OCI-LY7 (cell line): ENCODE results near the gene IL15RA. TPM values are rescaled to one million over a fixed set of nuclear protein-coding genes. Genes with fewer than 3 reads are reported as not detected.
A peak's percentile ranks its signal among the peaks of the same experiment; 100 is the strongest.

ENCODE experiments used
- BruUV-seq: library from RNA; stranded (reverse); fragments of 400-500 nt; replicated peaks from 2 replicates; lab custom pipeline; 2021; lab: Mats Ljungman, UMichigan
- CTCF ChIA-PET: fragments of 300-600 bp; sonication (Branson Sonifier 250); formaldehyde crosslinking; loops from one replicate; lab custom pipeline; 2022; ENCODE audit warnings: antibody characterized with exemption; ENCODE audit not compliant: unreplicated experiment; lab: Charles Lee
- POLR2A ChIA-PET: fragments of 300-600 bp; sonication (Branson Sonifier 250); formaldehyde crosslinking; loops from one replicate; lab custom pipeline; 2022; ENCODE audit warnings: antibody characterized with exemption; lab: Charles Lee
- DNase-seq: peaks from one replicate; pipeline ENCODE4 v3.0.0-alpha.2; 2015; ENCODE audit warnings: low spot score
- H2AFZ ChIP-seq: fragments of 200-600 bp; sonication (generic), shearing (Covaris generic); 2 replicates; pipeline ENCODE4 v1.6.1; 2014; ENCODE audit warnings: mild to moderate bottlenecking, antibody characterized with exemption, low read length, moderate library complexity
- H3K27ac ChIP-seq: fragments of 200-600 bp; sonication (generic); 2 replicates; pipeline ENCODE4 v1.5.1; 2014; ENCODE audit warnings: mixed run types, low read depth, mild to moderate bottlenecking, moderate library complexity, low read length, inconsistent platforms; ENCODE audit not compliant: poor library complexity, severe bottlenecking
- H3K36me3 ChIP-seq: fragments of 200-600 bp; sonication (generic); 2 replicates; pipeline ENCODE4 v1.6.1; 2014; ENCODE audit warnings: mild to moderate bottlenecking, antibody characterized with exemption, low read length, moderate library complexity, mixed read lengths; ENCODE audit not compliant: insufficient read depth
- H3K4me1 ChIP-seq: fragments of 200-600 bp; sonication (generic); 2 replicates; pipeline ENCODE4 v1.5.1; 2014; ENCODE audit warnings: mild to moderate bottlenecking, low read length; ENCODE audit not compliant: insufficient read depth, poor library complexity, severe bottlenecking
- H3K4me2 ChIP-seq: fragments of 200-600 bp; sonication (generic); 2 replicates; pipeline ENCODE4 v1.6.1; 2014; ENCODE audit warnings: mild to moderate bottlenecking, low read length
- H3K4me3 ChIP-seq: fragments of 200-600 bp; sonication (generic); 2 replicates; pipeline ENCODE4 v1.5.1; 2014; ENCODE audit warnings: mild to moderate bottlenecking, low read depth, low read length; ENCODE audit not compliant: poor library complexity, severe bottlenecking
- H3K79me2 ChIP-seq: fragments of 200-600 bp; sonication (generic); 2 replicates; pipeline ENCODE4 v1.6.1; 2016; ENCODE audit warnings: low read depth, mild to moderate bottlenecking, low read length, moderate library complexity, mixed read lengths; ENCODE audit not compliant: insufficient read depth
- H3K9me2 ChIP-seq: fragments of 200-600 bp; sonication (generic); 2 replicates; pipeline ENCODE4 v1.6.1; 2016; ENCODE audit warnings: mild to moderate bottlenecking, low read length, mixed read lengths; ENCODE audit not compliant: insufficient read depth
- H3K9me3 ChIP-seq: fragments of 200-600 bp; sonication (generic); 2 replicates; pipeline ENCODE4 v1.6.1; 2014; ENCODE audit warnings: mild to moderate bottlenecking, mixed run types, low read length, mixed read lengths
- H4K20me1 ChIP-seq: fragments of 200-600 bp; sonication (generic); 2 replicates; pipeline ENCODE4 v1.6.1; 2014; ENCODE audit warnings: mild to moderate bottlenecking, antibody characterized with exemption, low read length, moderate library complexity, mixed read lengths; ENCODE audit not compliant: insufficient read depth
- CTCF ChIP-seq: fragments of 200-600 bp; sonication (generic); conservative IDR thresholded peaks from 2 replicates; pipeline ENCODE4 v1.5.1; 2014; ENCODE audit warnings: mild to moderate bottlenecking, antibody characterized with exemption, low read length, moderate library complexity, mixed read lengths
- EZH2phosphoT487 ChIP-seq: fragments of 200-600 bp; sonication (generic); IDR thresholded peaks from 2 replicates; pipeline ENCODE4 v1.6.1; 2018; ENCODE audit warnings: low read depth, borderline replicate concordance, mild to moderate bottlenecking, mixed run types, antibody characterized with exemption, low read length, moderate library complexity, mixed read lengths
- intact Hi-C: fragments of 100-400 bp; cut with micrococcal nuclease; formaldehyde crosslinking; loops from one replicate; pipeline ENCODE4 v1.10.0; 2022; ENCODE audit not compliant: unreplicated experiment
- total RNA-seq, 2 experiments: library from RNA; depleted of rRNA in 1 of 2; stranded (reverse); fragments of >200 nt in 1 of 2; shearing (Covaris generic) in 1 of 2; gene quantifications; 2 replicates each; pipeline ENCODE4 v1.2.3, GENCODE V29; 2014 to 2022

The IL15RA gene
- total RNA-seq, 2 experiments from 2014 or later: 5.9 to 14.5 TPM

DNA sequence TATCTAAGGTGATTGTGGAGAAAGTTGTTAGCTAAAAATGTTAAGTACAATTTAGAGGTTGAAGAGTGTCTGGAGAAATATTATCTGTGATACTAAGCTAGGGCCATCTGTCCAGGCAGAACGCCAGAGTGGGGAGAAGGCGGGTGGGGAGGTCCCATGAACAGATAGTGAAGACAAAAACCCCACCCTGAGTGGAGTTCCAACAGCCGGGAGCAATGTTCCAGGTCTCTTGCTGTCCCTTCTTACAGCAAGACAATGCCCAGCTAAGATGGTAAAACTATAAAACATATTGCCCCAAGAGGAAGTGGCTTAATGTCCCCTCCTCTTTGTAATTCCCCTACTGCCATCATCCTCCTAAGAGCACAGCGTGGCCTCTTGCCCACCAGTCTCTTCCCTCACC, 10.4 kb upstream of the IL15RA start:
- H2AFZ ChIP-seq: 0 out of 2 replicates have a peak overlapping the region, but pooled peaks have one; percentile 18
- intact Hi-C loops: no loop called here

DNA sequence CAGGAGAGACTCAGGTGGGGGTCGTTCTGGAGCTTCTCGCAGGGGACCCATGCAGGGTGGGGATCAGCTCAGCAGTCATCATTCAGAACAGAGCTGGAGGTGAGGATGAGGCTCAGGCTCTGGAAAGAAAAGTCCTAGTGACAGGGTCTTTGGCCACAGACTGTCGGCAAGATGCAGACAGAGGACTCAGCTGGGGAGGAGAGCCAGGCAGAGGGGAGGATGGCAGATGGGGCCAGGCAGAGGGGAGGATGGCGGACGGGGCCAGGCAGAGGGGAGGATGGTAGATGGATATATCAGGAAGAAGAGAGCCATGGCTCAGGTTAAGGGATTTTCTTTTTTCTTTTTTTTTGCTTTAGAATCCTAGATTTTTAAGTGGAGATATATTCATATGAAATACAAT, 7.7 kb upstream of the IL15RA start:
- H3K9me2 ChIP-seq: no peaks in the 10 kb centered on the region
- H3K4me2 ChIP-seq: no peak overlapping the region
- no peaks in the 10 kb centered on the region for H4K20me1 ChIP-seq
- H3K36me3 ChIP-seq: no peaks in the 10 kb centered on the region
- no peaks in the 10 kb centered on the region for H3K9me3 ChIP-seq
- no peak for DNase-seq
- H3K79me2 ChIP-seq: no peaks in the 10 kb centered on the region
- POLR2A ChIA-PET: no interaction called here
- CTCF ChIA-PET: no interaction called here
- H3K4me1 ChIP-seq: no peaks in the 10 kb centered on the region
- H2AFZ ChIP-seq: no peak overlapping the region
- intact Hi-C loops: no loop called here
- BruUV-seq: no TSS peak
- TF ChIP-seq EZH2phosphoT487 (no peak), CTCF (no peak)
- no peak overlapping the region for H3K4me3 ChIP-seq
- H3K27ac ChIP-seq: no peak overlapping the region

More for the DNA sequence above, 10.4 kb upstream of the IL15RA start:
- Histone ChIP-seq H3K4me2 (no peak overlapping the region), H3K27ac (no peak overlapping the region), H3K79me2 (no peaks in the 10 kb centered on the region), H3K9me3 (peaks cover 12% of the 10 kb centered on the region; the same call in 1 of the 2 replicates), H4K20me1 (no peaks in the 10 kb centered on the region), H3K9me2 (no peaks in the 10 kb centered on the region), H3K4me3 (no peak overlapping the region), H3K36me3 (no peaks in the 10 kb centered on the region), H3K4me1 (no peaks in the 10 kb centered on the region)
- ChIA-PET CTCF (no interaction called here), POLR2A (interaction anchor here (1.1 to 2.1 kb wide), 2 partner anchors 12 to 23 kb away, joined by 7 to 13 read pairs; partner anchors contain the start of gene IL15RA)
- no peak for DNase-seq
- no peak for TF ChIP-seq CTCF
- no peak for TF ChIP-seq EZH2phosphoT487
- no TSS peak for BruUV-seq

DNA sequence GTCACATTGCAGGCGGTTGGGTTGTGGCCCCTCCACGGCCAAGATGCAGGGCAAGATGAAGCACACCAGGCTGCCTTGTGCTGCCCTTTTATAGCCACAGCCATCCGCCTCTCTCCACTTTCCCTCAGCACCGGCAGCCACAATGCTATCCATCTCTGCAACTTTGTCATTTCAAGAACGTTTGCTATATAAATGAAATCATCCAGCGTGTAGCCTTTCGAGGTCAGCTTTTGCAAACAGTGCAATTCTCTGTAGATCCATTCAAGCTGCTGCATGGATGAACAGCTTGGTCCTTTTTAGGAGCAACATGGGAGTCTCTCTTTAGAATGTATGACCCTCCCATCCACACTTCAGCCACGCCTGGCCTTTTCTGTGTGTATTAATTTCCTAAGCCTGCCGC, 6.4 kb upstream of the IL15RA start:
- no peaks in the 10 kb centered on the region for H4K20me1 ChIP-seq
- H3K36me3 ChIP-seq: no peaks in the 10 kb centered on the region
- no peaks in the 10 kb centered on the region for H3K4me1 ChIP-seq
- H3K9me2 ChIP-seq: no peaks in the 10 kb centered on the region
- ChIA-PET POLR2A (interaction anchor here (0.5 to 1.0 kb wide), 2 partner anchors 8 to 940 kb away, joined by 3 to 4 read pairs; no protein-coding TSS in a partner anchor), CTCF (no interaction called here)
- TF ChIP-seq EZH2phosphoT487 (no peak), CTCF (no peak)
- intact Hi-C loops: no loop called here
- no peak overlapping the region for H3K4me3 ChIP-seq
- DNase-seq: no peak
- BruUV-seq: no TSS peak
- H2AFZ ChIP-seq: no peak overlapping the region
- H3K79me2 ChIP-seq: no peaks in the 10 kb centered on the region
- H3K4me2 ChIP-seq: no peak overlapping the region
- no peak overlapping the region for H3K27ac ChIP-seq
- no peaks in the 10 kb centered on the region for H3K9me3 ChIP-seq
